GM12878 (cell line): ENCODE data around the gene PLA2G4E. TPM values are rescaled to one million over a fixed set of nuclear protein-coding genes. Genes with fewer than 3 reads are reported as not detected.

Source experiments
- BCLAF1 ChIP-seq: fragments of 450-650 bp; IDR thresholded peaks from 2 replicates; pipeline ENCODE4 v1.6.1; 2017; ENCODE audit warnings: antibody characterized with exemption, mild to moderate bottlenecking, moderate library complexity
- BHLHE40 ChIP-seq, 2 experiments: fragments of 450-650 bp in 1 of 2; IDR thresholded peaks; 2 replicates each; pipeline ENCODE4 v1.6.1; 2011 to 2017; ENCODE audit warnings: low read depth in 2 of 2, borderline replicate concordance in 1 of 2, improper control_type of control experiment in 1 of 2, low read length in 1 of 2, mild to moderate bottlenecking in 1 of 2
- CREB1 ChIP-seq: IDR thresholded peaks from 2 replicates; pipeline ENCODE4 v1.6.1; 2012; ENCODE audit warnings: low read depth, mild to moderate bottlenecking, inconsistent platforms
- FOXM1 ChIP-seq: IDR thresholded peaks from 2 replicates; pipeline ENCODE4 v1.6.1; 2012; ENCODE audit warnings: low read depth, mild to moderate bottlenecking, inconsistent platforms, low read length, moderate library complexity
- IKZF2 ChIP-seq, 2 experiments: fragments of 450-650 bp; IDR thresholded peaks; 2 replicates each; pipeline ENCODE4 v1.6.1; 2017; ENCODE audit warnings: mild to moderate bottlenecking in 2 of 2, moderate library complexity in 2 of 2
- JUNB ChIP-seq: IDR thresholded peaks from 2 replicates; pipeline ENCODE4 v1.6.1; 2016; ENCODE audit warnings: antibody characterized with exemption, mild to moderate bottlenecking
- JUND ChIP-seq: IDR thresholded peaks from 2 replicates; pipeline ENCODE4 v1.6.1; 2012; ENCODE audit warnings: low read depth, mild to moderate bottlenecking, low read length, improper control_type of control experiment, moderate library complexity
- KDM1A ChIP-seq: fragments of 200-600 bp; sonication (generic); IDR thresholded peaks from 2 replicates; pipeline ENCODE4 v1.6.1; 2016; ENCODE audit warnings: borderline replicate concordance
- KLF5 ChIP-seq: fragments of 450-650 bp; IDR thresholded peaks from 2 replicates; pipeline ENCODE4 v1.6.1; 2014; ENCODE audit warnings: mild to moderate bottlenecking; ENCODE audit not compliant: partially characterized antibody
- MAX ChIP-seq: IDR thresholded peaks from 2 replicates; pipeline ENCODE4 v1.6.1; 2012; ENCODE audit warnings: low read depth, low read length, improper control_type of control experiment
- MTA2 ChIP-seq: fragments of 450-650 bp; IDR thresholded peaks from 2 replicates; pipeline ENCODE4 v1.6.1; 2016; ENCODE audit warnings: low read depth, mild to moderate bottlenecking, moderate library complexity
- MYB ChIP-seq: fragments of 150-350 bp; IDR thresholded peaks from 2 replicates; pipeline ENCODE4 v1.6.1; 2014; ENCODE audit warnings: mild to moderate bottlenecking, low read depth, low read length, borderline replicate concordance
- NBN ChIP-seq: fragments of 450-650 bp; IDR thresholded peaks from 2 replicates; pipeline ENCODE4 v1.6.1; 2016
- NR2C1 ChIP-seq: fragments of 450-650 bp; IDR thresholded peaks from 2 replicates; pipeline ENCODE4 v1.6.1; 2017; ENCODE audit warnings: antibody characterized with exemption, mild to moderate bottlenecking, moderate library complexity
- PBX3 ChIP-seq: IDR thresholded peaks from 2 replicates; pipeline ENCODE4 v1.6.1; 2011; ENCODE audit warnings: mild to moderate bottlenecking, low read depth, low read length, moderate library complexity; ENCODE audit not compliant: insufficient replicate concordance
- PRDM15 ChIP-seq: fragments of 450-650 bp; formaldehyde crosslinking; IDR thresholded peaks from 2 replicates; pipeline ENCODE4 v1.4.0; 2020; ENCODE audit warnings: mild to moderate bottlenecking, moderate library complexity
- SMAD1 ChIP-seq: fragments of 450-650 bp; IDR thresholded peaks from 2 replicates; pipeline ENCODE4 v1.6.1; 2018; ENCODE audit warnings: mild to moderate bottlenecking, low read depth; ENCODE audit not compliant: partially characterized antibody
- SMARCA5 ChIP-seq: fragments of 450-650 bp; IDR thresholded peaks from 2 replicates; pipeline ENCODE4 v1.6.1; 2017; ENCODE audit warnings: mild to moderate bottlenecking
- ZBTB33 ChIP-seq: fragments of 450-650 bp; IDR thresholded peaks from 2 replicates; pipeline ENCODE4 v1.6.1; 2017; ENCODE audit warnings: mild to moderate bottlenecking
- ZNF217 ChIP-seq: fragments of 450-650 bp; IDR thresholded peaks from 2 replicates; pipeline ENCODE4 v1.6.1; 2017; ENCODE audit warnings: antibody characterized with exemption, mild to moderate bottlenecking
- polyA plus RNA-seq, 11 experiments: library from polyadenylated mRNA; depleted of rRNA in 4 of 11; unstranded in 6 of 11; stranded (reverse) in 5 of 11; fragments of >200 nt; fragmentation: Nextera tagmentation in 4 of 11; fragmentation: Illumina TruSeq in 1 of 11; extraction: Ambion mirVana in 4 of 11; extraction: Trizol in 1 of 11; gene quantifications; 1 replicate in 1 of 11; 2 replicates in 10 of 11; pipeline versions ENCODE4 v1.2.1 to v1.2.3, GENCODE V29; 2011 to 2016; ENCODE audit warnings: inconsistent platforms in 2 of 11, missing spikeins in 2 of 11, low read depth in 1 of 11
- total RNA-seq, 4 experiments: library from RNA; depleted of rRNA in 3 of 4; stranded (reverse); fragments of >200 nt in 3 of 4; fragmentation: Illumina TruSeq in 1 of 4; extraction: Trizol in 1 of 4; gene quantifications; 2 replicates each; pipeline versions ENCODE4 v1.2.1 to v1.2.3, GENCODE V29; 2013 to 2021

PLA2G4E gene
- total and polyA plus RNA-seq, 10 of the 15 experiments (the other 5 are each of a cell fraction or from before 2014, with no cell fraction given) = 0.05 to 0.32 (median 0.06) TPM; not detected in 5

GRCh38 chr15:41971089-41971894 is 49.5 kb downstream of the PLA2G4E start (continued):
- TF ChIP-seq NR2C1 (no peak), PRDM15 (CRISPR knock-in tag) (no peak), IKZF2 (IDR thresholded peaks at IDR 0.05) (peak; percentile 59 to 67), ZNF217 (no peak), FOXM1 (peak; percentile 31; the same call in 1 of the 2 replicates), SMAD1 (peak; percentile 75), MTA2 (peak; percentile 54; the same call in 1 of the 2 replicates), ZBTB33 (no peak), JUND (no peak), NBN (peak; percentile 71; the same call in 1 of the 2 replicates), MYB (no peak), BHLHE40 (IDR thresholded peaks at IDR 0.05; ENCODE audit: borderline replicate concordance in 1 of 2, low read depth in 2 of 2, low read length in 1 of 2) (peak; percentile 18 to 46; a peak in 2 of 4 replicates), KDM1A (no peak), SMARCA5 (0 out of 2 replicates have a peak, but pooled peaks have one; percentile 25), KLF5 (no peak), MAX (no peak; the same call in 1 of the 2 replicates), JUNB (peak; percentile 54), PBX3 (no peak), CREB1 (no peak), BCLAF1 (no peak)
